GM23248 (cell line): ENCODE data around the gene ABCC1. TPM values are rescaled to one million over a fixed set of nuclear protein-coding genes. Genes with fewer than 3 reads are reported as not detected.
A peak's percentile ranks its signal among the peaks of the same experiment; 100 is the strongest.

Source experiments
- DNase-seq: peaks from one replicate; pipeline ENCODE4 v3.0.0-alpha.2; 2015
- H2AFZ ChIP-seq: fragments of 200-600 bp; sonication (generic); 2 replicates; pipeline ENCODE4 v1.6.1; 2016; ENCODE audit warnings: antibody characterized with exemption
- H3F3A ChIP-seq: fragments of 200-600 bp; sonication (generic); 2 replicates; pipeline ENCODE4 v1.6.1; 2016; ENCODE audit warnings: mild to moderate bottlenecking, antibody characterized with exemption, mixed run types; ENCODE audit not compliant: insufficient read depth
- H3K27ac ChIP-seq: fragments of 200-600 bp; sonication (generic); 2 replicates; pipeline ENCODE4 v1.5.1; 2016; ENCODE audit warnings: mild to moderate bottlenecking
- H3K27me3 ChIP-seq: fragments of 200-600 bp; sonication (generic); replicated peaks from 2 replicates; pipeline ENCODE4 v1.6.1; 2016; ENCODE audit warnings: mild to moderate bottlenecking; ENCODE audit not compliant: insufficient read depth
- H3K36me3 ChIP-seq: fragments of 200-600 bp; sonication (generic); 2 replicates; pipeline ENCODE4 v1.6.1; 2016; ENCODE audit warnings: low read depth, mild to moderate bottlenecking
- H3K4me1 ChIP-seq: fragments of 200-600 bp; sonication (generic); 2 replicates; pipeline ENCODE4 v1.6.1; 2016; ENCODE audit warnings: mild to moderate bottlenecking; ENCODE audit not compliant: insufficient read depth
- H3K4me2 ChIP-seq: fragments of 200-600 bp; sonication (generic); one replicate; pipeline ENCODE4 v1.6.1; 2016; ENCODE audit warnings: mild to moderate bottlenecking; ENCODE audit not compliant: unreplicated experiment
- H3K4me3 ChIP-seq: fragments of 200-600 bp; sonication (generic); 2 replicates; pipeline ENCODE4 v1.5.1; 2016; ENCODE audit warnings: mild to moderate bottlenecking
- H3K79me2 ChIP-seq: fragments of 200-600 bp; sonication (generic); 2 replicates; pipeline ENCODE4 v1.6.1; 2016; ENCODE audit warnings: mild to moderate bottlenecking; ENCODE audit not compliant: insufficient read depth
- H3K9ac ChIP-seq: fragments of 200-600 bp; sonication (generic); 2 replicates; pipeline ENCODE4 v1.6.1; 2016; ENCODE audit warnings: mild to moderate bottlenecking
- H3K9me2 ChIP-seq: fragments of 200-600 bp; sonication (generic); 2 replicates; pipeline ENCODE4 v1.6.1; 2016; ENCODE audit warnings: mixed run types, mild to moderate bottlenecking, moderate library complexity; ENCODE audit not compliant: insufficient read depth
- H3K9me3 ChIP-seq: fragments of 200-600 bp; sonication (generic); one replicate; pipeline ENCODE4 v1.6.1; 2017; ENCODE audit warnings: low read depth
- H4K20me1 ChIP-seq: fragments of 200-600 bp; sonication (generic); 2 replicates; pipeline ENCODE4 v1.6.0; 2016; ENCODE audit not compliant: insufficient read depth
- EZH2 ChIP-seq: fragments of 200-600 bp; sonication (generic); IDR thresholded peaks from 2 replicates; pipeline ENCODE4 v1.6.1; 2018; ENCODE audit warnings: antibody characterized with exemption, mild to moderate bottlenecking; ENCODE audit not compliant: insufficient read depth, poor library complexity, severe bottlenecking
- EZH2phosphoT487 ChIP-seq: fragments of 200-600 bp; sonication (generic); IDR thresholded peaks from 2 replicates; pipeline ENCODE4 v1.6.1; 2018; ENCODE audit warnings: antibody characterized with exemption, moderate library complexity, mild to moderate bottlenecking, low read depth; ENCODE audit not compliant: insufficient read depth
- WGBS, 2 experiments: methylation state at CpG; one replicate each; pipeline ENCODE4 v1.1.6; 2015 to 2017; ENCODE audit warnings: low lambda C conversion rate in 2 of 2, low coverage in 1 of 2; ENCODE audit errors: missing lambda C conversion rate in 2 of 2; 5-methylcytosine and 5-hydroxymethylcytosine counted together
- in situ Hi-C: fragments of 300-500 bp; cut with MboI; formaldehyde crosslinking; loops from 2 replicates; pipeline ENCODE4 v1.15.0; 2020
- polyA plus RNA-seq: library from polyadenylated mRNA; unstranded; fragments of >200 nt; fragmentation: Nextera tagmentation; extraction: Ambion mirVana; gene quantifications from 2 replicates; pipeline ENCODE4 v1.2.1, GENCODE V29; 2016
- total RNA-seq: library from RNA; depleted of rRNA; stranded (reverse); fragments of >200 nt; shearing (Covaris generic); gene quantifications from 2 replicates; pipeline ENCODE4 v1.2.3, GENCODE V29; 2014

Gene ABCC1
- total and polyA plus RNA-seq, 2 experiments from 2014 or later, result 16.2 to 25.5 TPM

DNA sequence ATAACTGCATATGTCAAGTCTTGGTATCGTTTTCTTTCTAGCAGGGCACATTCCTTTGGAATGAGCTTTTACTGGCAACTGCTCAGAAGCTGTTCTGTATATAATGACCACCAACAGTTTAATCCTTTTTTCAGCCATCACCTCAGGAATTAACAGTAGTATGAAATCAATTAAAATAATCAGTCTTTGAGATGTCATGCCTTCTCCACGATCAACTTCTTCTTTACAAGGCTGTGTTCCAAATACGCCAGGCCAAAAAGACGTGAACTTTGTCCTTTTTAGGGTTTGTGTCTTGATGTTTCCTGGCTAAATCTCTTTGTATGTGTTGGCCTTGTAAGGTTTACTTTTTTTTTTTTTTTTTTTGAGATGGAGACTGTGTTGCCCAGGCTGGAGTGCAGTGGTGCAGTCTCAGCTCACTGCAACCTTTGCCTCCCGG lies 54.9 kb downstream of the ABCC1 start:
- no peak overlapping the region for H2AFZ ChIP-seq
- peak; percentile 82 for DNase-seq
- no peaks in the 10 kb centered on the region for H3K9me2 ChIP-seq
- peaks cover 28% of the 10 kb centered on the region for H3K4me1 ChIP-seq
- no peaks in the 10 kb centered on the region for H4K20me1 ChIP-seq
- peaks cover 43% of the 10 kb centered on the region for H3F3A ChIP-seq
- no peak for TF ChIP-seq EZH2
- no peak for TF ChIP-seq EZH2phosphoT487
- no peaks in the 10 kb centered on the region for H3K27me3 ChIP-seq
- H3K9me3 ChIP-seq, result no peaks in the 10 kb centered on the region
- H3K9ac ChIP-seq, result no peak overlapping the region
- peak overlapping the region; percentile 40 for H3K4me2 ChIP-seq
- H3K4me3 ChIP-seq, result no peak overlapping the region
- peak overlapping the region; percentile 76 for H3K27ac ChIP-seq
- 34 to 39% methylated on average over 5 of the region's 5 CpGs for WGBS, 2 experiments
- H3K79me2 ChIP-seq, result peaks cover 90% of the 10 kb centered on the region
- in situ Hi-C loops, result no loop called here
- H3K36me3 ChIP-seq, result no peaks in the 10 kb centered on the region

DNA sequence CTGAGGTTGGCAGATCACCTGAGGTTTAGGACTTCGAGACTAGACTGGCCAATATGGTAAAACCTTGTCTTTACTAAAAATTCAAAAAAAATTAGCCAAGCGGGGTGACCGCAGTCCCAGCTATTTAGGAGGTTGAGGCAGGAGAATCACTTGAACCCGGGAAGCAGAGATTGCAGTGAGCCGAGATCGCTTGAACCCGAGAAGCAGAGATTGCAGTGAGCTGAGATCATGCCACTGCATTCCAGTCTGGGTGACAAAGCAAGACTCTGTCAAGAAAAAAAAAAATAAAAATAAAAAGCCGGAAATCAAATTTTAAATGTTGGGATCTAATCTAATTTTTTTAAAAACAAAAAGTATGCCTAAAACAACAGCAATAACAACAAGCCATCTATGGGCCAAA lies 56.3 kb downstream of the ABCC1 start:
- Histone ChIP-seq H3K36me3 (peaks cover 6% of the 10 kb centered on the region; the same call in 1 of the 2 replicates), H3K9ac (peak overlapping the region; percentile 8; the same call in 1 of the 2 replicates), H4K20me1 (no peaks in the 10 kb centered on the region), H2AFZ (no peak overlapping the region), H3K27ac (peak overlapping the region; percentile 76), H3K79me2 (peaks cover 87% of the 10 kb centered on the region), H3K9me2 (no peaks in the 10 kb centered on the region), H3K4me1 (peaks cover 26% of the 10 kb centered on the region), H3K27me3 (no peaks in the 10 kb centered on the region), H3K4me3 (no peak overlapping the region), H3K9me3 (no peaks in the 10 kb centered on the region), H3F3A (peaks cover 30% of the 10 kb centered on the region), H3K4me2 (peak overlapping the region; percentile 21)
- no peak for DNase-seq
- no peak for TF ChIP-seq EZH2phosphoT487
- TF ChIP-seq EZH2, result no peak
- in situ Hi-C loops, result no loop called here
- 43 to 47% methylated on average over 8 of the region's 8 CpGs for WGBS, 2 experiments

GRCh38 chr16:16006650-16007049 lies 57.2 kb downstream of the ABCC1 start:
- peak overlapping the region; percentile 76 for H3K27ac ChIP-seq
- no peak overlapping the region for H3K4me2 ChIP-seq
- no peaks in the 10 kb centered on the region for H4K20me1 ChIP-seq
- WGBS, 2 experiments, result 81 to 86% methylated on average over 8 of the region's 8 CpGs
- peaks cover 79% of the 10 kb centered on the region for H3K79me2 ChIP-seq
- H3F3A ChIP-seq, result peaks cover 24% of the 10 kb centered on the region
- no peak overlapping the region for H2AFZ ChIP-seq
- no peaks in the 10 kb centered on the region for H3K9me3 ChIP-seq
- H3K9ac ChIP-seq, result no peak overlapping the region
- peaks cover 9% of the 10 kb centered on the region; the same call in 1 of the 2 replicates for H3K36me3 ChIP-seq
- H3K4me3 ChIP-seq, result no peak overlapping the region
- in situ Hi-C loops, result no loop called here
- peaks cover 26% of the 10 kb centered on the region for H3K4me1 ChIP-seq
- DNase-seq, result no peak
- H3K9me2 ChIP-seq, result no peaks in the 10 kb centered on the region
- no peaks in the 10 kb centered on the region for H3K27me3 ChIP-seq
- no peak for TF ChIP-seq EZH2
- TF ChIP-seq EZH2phosphoT487, result no peak

DNA sequence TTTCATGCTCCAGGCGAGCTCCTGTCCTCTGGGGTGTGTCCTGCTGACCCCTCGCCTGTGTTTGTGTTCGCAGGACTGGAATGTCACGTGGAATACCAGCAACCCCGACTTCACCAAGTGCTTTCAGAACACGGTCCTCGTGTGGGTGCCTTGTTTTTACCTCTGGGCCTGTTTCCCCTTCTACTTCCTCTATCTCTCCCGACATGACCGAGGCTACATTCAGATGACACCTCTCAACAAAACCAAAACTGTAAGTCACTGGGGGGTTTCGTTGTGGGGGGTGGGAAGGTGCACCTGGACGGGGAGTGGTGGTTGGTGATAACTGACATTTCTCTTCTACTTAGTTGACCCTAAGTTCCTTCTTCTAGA lies 58.3 kb downstream of the ABCC1 start:
- Histone ChIP-seq H3K4me2 (no peak overlapping the region), H3K4me1 (peaks cover 26% of the 10 kb centered on the region), H2AFZ (no peak overlapping the region), H3K27me3 (no peaks in the 10 kb centered on the region), H3K9ac (no peak overlapping the region), H3F3A (peaks cover 24% of the 10 kb centered on the region), H3K9me2 (no peaks in the 10 kb centered on the region), H3K4me3 (no peak overlapping the region), H3K79me2 (peaks cover 79% of the 10 kb centered on the region), H3K27ac (no peak overlapping the region), H3K36me3 (peaks cover 16% of the 10 kb centered on the region), H4K20me1 (no peaks in the 10 kb centered on the region), H3K9me3 (no peaks in the 10 kb centered on the region)
- DNase-seq, result no peak
- TF ChIP-seq EZH2, result no peak
- TF ChIP-seq EZH2phosphoT487, result no peak
- 87 to 91% methylated on average over 11 of the region's 11 CpGs for WGBS, 2 experiments
- in situ Hi-C loops, result no loop called here

GRCh38 chr16:16008666-16009065 lies 59.2 kb downstream of the ABCC1 start:
- Histone ChIP-seq H3F3A (peaks cover 24% of the 10 kb centered on the region), H3K79me2 (peaks cover 81% of the 10 kb centered on the region), H3K4me3 (no peak overlapping the region), H4K20me1 (no peaks in the 10 kb centered on the region), H3K9me2 (no peaks in the 10 kb centered on the region), H3K9ac (no peak overlapping the region), H2AFZ (no peak overlapping the region), H3K4me1 (peaks cover 26% of the 10 kb centered on the region), H3K36me3 (peaks cover 16% of the 10 kb centered on the region), H3K9me3 (no peaks in the 10 kb centered on the region), H3K4me2 (no peak overlapping the region), H3K27me3 (no peaks in the 10 kb centered on the region), H3K27ac (no peak overlapping the region)
- no peak for DNase-seq
- TF ChIP-seq EZH2phosphoT487 (no peak), EZH2 (no peak)
- 92 to 95% methylated on average over 2 of the region's 2 CpGs for WGBS, 2 experiments
- in situ Hi-C loops, result no loop called here
